Ishikawa (cell line): ENCODE measurements around the gene ZNF845.

Experiments
- CEBPB ChIP-seq: IDR thresholded peaks from 2 replicates; pipeline ENCODE4 v1.6.1; 2012
- CREB1 ChIP-seq: IDR thresholded peaks from 2 replicates; pipeline ENCODE4 v1.6.1; 2012; ENCODE audit warnings: low read depth
- EGR1 ChIP-seq: IDR thresholded peaks from 2 replicates; pipeline ENCODE4 v1.6.1; 2012
- EP300 ChIP-seq: IDR thresholded peaks from 2 replicates; pipeline ENCODE4 v1.6.1; 2012; ENCODE audit warnings: borderline replicate concordance
- FOXM1 ChIP-seq: IDR thresholded peaks from 2 replicates; pipeline ENCODE4 v1.6.1; 2012; ENCODE audit warnings: low read depth, borderline replicate concordance
- MAX ChIP-seq: IDR thresholded peaks from 2 replicates; pipeline ENCODE4 v1.6.1; 2012
- NFIC ChIP-seq: IDR thresholded peaks from 2 replicates; pipeline ENCODE4 v1.6.1; 2012
- RAD21 ChIP-seq: IDR thresholded peaks from 2 replicates; pipeline ENCODE4 v1.6.1; 2012; ENCODE audit warnings: low read depth
- TAF1 ChIP-seq: IDR thresholded peaks from 2 replicates; pipeline ENCODE4 v1.6.1; 2012; ENCODE audit warnings: low read depth, mild to moderate bottlenecking
- TCF12 ChIP-seq: IDR thresholded peaks from 2 replicates; pipeline ENCODE4 v1.6.1; 2012; ENCODE audit warnings: low read depth
- TEAD4 ChIP-seq: IDR thresholded peaks from 2 replicates; pipeline ENCODE4 v1.6.1; 2012
- YY1 ChIP-seq: IDR thresholded peaks from 2 replicates; pipeline ENCODE4 v1.6.1; 2012; ENCODE audit warnings: low read depth
- ZBTB7A ChIP-seq: IDR thresholded peaks from 2 replicates; pipeline ENCODE4 v1.6.1; 2012; ENCODE audit warnings: low read depth
- TF ChIP-seq, protein P1 (sequence below): IDR thresholded peaks from 2 replicates; pipeline ENCODE4 v1.6.1; 2012; ENCODE audit warnings: low read depth, mild to moderate bottlenecking
- TF ChIP-seq, protein P2 (sequence below): IDR thresholded peaks from 2 replicates; pipeline ENCODE4 v1.6.1; 2012

The ZNF845 gene

GRCh38 chr19:53333066-53333462 lies 485 bp upstream of the ZNF845 start:
- TF ChIP-seq ZBTB7A (no peak), TCF12 (no peak), TEAD4 (no peak), EGR1 (no peak), YY1 (no peak), MAX (no peak), FOXM1 (no peak), CREB1 (no peak), NFIC (no peak), RAD21 (no peak), EP300 (no peak), CEBPB (no peak), TAF1 (no peak)
- TF ChIP-seq, protein P1, sequence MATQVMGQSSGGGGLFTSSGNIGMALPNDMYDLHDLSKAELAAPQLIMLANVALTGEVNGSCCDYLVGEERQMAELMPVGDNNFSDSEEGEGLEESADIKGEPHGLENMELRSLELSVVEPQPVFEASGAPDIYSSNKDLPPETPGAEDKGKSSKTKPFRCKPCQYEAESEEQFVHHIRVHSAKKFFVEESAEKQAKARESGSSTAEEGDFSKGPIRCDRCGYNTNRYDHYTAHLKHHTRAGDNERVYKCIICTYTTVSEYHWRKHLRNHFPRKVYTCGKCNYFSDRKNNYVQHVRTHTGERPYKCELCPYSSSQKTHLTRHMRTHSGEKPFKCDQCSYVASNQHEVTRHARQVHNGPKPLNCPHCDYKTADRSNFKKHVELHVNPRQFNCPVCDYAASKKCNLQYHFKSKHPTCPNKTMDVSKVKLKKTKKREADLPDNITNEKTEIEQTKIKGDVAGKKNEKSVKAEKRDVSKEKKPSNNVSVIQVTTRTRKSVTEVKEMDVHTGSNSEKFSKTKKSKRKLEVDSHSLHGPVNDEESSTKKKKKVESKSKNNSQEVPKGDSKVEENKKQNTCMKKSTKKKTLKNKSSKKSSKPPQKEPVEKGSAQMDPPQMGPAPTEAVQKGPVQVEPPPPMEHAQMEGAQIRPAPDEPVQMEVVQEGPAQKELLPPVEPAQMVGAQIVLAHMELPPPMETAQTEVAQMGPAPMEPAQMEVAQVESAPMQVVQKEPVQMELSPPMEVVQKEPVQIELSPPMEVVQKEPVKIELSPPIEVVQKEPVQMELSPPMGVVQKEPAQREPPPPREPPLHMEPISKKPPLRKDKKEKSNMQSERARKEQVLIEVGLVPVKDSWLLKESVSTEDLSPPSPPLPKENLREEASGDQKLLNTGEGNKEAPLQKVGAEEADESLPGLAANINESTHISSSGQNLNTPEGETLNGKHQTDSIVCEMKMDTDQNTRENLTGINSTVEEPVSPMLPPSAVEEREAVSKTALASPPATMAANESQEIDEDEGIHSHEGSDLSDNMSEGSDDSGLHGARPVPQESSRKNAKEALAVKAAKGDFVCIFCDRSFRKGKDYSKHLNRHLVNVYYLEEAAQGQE = no peak
- TF ChIP-seq, protein P2, sequence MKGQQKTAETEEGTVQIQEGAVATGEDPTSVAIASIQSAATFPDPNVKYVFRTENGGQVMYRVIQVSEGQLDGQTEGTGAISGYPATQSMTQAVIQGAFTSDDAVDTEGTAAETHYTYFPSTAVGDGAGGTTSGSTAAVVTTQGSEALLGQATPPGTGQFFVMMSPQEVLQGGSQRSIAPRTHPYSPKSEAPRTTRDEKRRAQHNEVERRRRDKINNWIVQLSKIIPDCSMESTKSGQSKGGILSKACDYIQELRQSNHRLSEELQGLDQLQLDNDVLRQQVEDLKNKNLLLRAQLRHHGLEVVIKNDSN = no peak

DNA sequence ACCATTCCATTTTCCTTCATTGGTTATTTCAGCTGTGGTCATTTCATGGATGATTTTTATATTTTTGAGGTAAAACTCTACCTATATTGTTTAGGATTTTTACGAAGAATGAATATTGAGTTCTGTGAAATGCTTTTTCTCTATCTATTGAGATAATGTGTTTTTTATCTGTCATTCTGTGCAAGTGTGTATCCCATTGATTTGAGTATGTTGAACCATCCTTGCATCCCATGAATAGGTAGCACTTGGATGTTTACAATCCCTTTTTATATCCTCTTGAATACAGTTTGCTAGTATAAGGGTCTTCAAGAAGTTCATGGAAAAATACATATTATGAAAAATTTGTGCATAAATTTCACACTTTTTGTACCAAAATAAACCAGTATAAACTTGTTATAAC lies 22.2 kb downstream of the ZNF845 start:
- TF ChIP-seq TAF1 (no peak), TEAD4 (no peak), TCF12 (no peak), MAX (no peak), CREB1 (no peak), FOXM1 (no peak), ZBTB7A (no peak), RAD21 (no peak), CEBPB (no peak)
- TF ChIP-seq, protein P2 = no peak
- TF ChIP-seq, protein P1 = no peak

DNA sequence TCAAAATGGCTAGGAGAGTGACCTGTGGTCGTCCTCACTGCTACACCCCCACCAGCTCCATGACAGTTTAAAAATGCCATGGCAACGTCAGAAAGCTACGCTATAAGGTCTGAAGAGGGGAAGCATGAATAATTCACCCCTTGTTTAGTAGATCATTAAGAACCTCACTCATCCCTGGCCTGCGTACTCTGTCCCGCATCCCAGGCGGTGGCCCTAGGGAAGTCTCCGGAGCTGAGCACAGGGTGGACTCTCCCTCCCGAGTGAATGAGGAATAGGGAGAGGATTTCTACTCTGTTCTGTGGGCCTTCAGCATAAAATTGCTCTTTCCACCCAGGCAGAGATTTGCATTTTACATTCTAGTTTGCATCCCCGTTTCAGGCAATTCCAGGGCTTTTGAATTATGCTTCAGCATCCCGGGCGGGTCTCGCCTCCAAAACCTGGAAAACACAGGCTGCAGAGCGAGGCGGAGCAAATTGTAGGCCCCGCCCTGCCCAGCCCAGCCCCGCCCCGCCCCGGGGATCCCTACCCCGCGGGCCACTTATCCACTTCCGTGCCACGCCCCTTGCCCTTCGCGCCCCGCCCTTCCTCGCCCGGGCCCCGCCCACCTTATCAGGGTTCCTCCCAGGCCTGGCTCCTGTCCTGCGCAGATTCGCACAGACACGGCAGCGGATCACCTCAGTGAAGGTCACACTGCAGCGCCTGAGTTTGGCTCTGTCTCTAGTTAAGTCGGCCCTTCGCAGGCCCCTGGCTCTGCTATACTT lies 24.5 kb downstream of the ZNF845 start:
- TF ChIP-seq CEBPB (no peak), EGR1 (no peak), TAF1 (no peak), RAD21 (no peak), ZBTB7A (no peak), YY1 (no peak), CREB1 (no peak), NFIC (no peak), MAX (no peak), TEAD4 (no peak), TCF12 (no peak)
- TF ChIP-seq, protein P1 = no peak
- TF ChIP-seq, protein P2 = no peak
